Measurements from ENCODE around the gene CERS1.

Gene CERS1

GRCh38 chr19:18832306-18833140 lies 63.4 kb downstream of the CERS1 start:
- peak; percentile 75 for DNase-seq

DNA sequence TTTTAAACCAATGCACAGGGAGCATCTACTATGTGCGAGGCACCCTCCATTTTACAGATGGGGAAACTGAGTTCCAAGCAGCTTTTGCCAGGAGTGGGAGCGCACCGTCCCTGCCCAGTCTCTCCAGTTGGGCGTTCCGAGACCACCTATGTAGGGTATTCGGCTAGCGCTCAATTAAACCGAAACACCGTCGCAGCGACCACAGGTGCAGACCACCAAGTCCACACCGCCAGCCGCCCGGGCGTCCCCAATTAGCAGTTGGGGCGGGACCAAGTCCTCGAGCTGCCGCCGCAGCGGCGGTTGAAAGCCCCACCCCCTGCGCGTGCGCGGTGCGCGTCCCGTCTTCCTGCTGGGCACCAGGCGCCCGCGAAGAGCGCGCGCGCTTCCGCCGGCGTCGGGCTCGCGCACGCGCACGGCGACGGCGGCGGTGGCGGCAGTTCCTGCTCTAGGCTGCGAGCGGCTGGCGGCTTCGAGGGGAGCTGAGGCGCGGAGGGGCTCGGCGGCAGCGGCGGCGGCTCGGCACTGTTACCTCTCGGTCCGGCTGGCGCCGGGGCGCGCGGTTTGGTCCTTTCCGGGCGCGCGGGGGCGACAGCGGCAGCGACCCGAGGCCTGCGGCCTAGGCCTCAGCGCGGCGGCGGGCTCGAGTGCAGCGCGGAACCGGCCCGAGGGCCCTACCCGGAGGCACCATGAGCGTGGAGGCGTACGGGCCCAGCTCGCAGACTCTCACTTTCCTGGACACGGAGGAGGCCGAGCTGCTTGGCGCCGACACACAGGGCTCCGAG lies 64.2 kb downstream of the CERS1 start, which contains the start of gene UPF1:
Gene UPF1, plus strand, starts transcription at position 436 of the 782 bp plus-strand sequence. Its CDS starts 251 bp downstream, at position 687.
- DNase-seq, result peak; percentile 96

DNA sequence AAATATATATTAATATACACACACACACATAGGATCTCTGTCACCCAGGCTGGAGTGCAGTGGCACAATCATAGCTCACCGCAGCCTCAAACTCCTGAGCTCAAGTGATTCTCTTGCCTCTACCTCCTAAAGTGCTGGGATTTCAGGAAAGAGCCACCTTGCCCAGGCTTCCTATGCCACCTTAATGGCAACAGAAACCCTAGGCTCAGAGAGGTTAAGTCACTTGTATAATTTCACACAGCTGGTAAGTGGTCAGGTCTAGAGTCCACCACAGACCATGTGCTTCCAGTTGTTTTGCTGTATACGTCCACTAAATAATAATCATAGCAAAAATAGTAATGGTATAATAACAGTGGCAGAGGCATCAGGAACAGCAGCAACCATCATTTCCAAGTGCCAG lies 65.5 kb downstream of the CERS1 start:
- DNase-seq, result no peak

- DNase-seq, result no peak
Observed at GRCh38 chr19:18828786-18829185, 67.2 kb downstream of the CERS1 start.
